Loucy (cell line): Measurements from ENCODE around the gene MBP.

Source experiments
- CTCF ChIP-seq: fragments of 200-600 bp; sonication (generic); conservative IDR thresholded peaks from 2 replicates; pipeline ENCODE4 v1.5.1; 2014; ENCODE audit warnings: mild to moderate bottlenecking, antibody characterized with exemption, low read length
- EZH2phosphoT487 ChIP-seq: fragments of 200-600 bp; IDR thresholded peaks from 2 replicates; pipeline ENCODE4 v1.6.1; 2018; ENCODE audit warnings: antibody characterized with exemption, mild to moderate bottlenecking, moderate library complexity, borderline replicate concordance

GRCh38 chr18:77150588-77150987 lies 18.0 kb upstream of the MBP start:
- no peak for TF ChIP-seq CTCF
- TF ChIP-seq EZH2phosphoT487: no peak
